Omental fat pad (tissue), 4 donors: ENCODE results near the gene ADAM22. TPM values are rescaled to one million over a fixed set of nuclear protein-coding genes. Genes with fewer than 3 reads are reported as not detected.

Source experiments
- ATAC-seq: fragments of 150-250 bp; one replicate; pipeline ENCODE4 v1.9.1; 2016; ENCODE audit warnings: mild to moderate bottlenecking, moderate library complexity; ENCODE audit not compliant: low FRiP score
- DNase-seq: peaks from one replicate; pipeline ENCODE4 v3.0.0-alpha.2; 2019; ENCODE audit warnings: low spot score
- CTCF ChIP-seq, 3 donors: fragments of 450-650 bp; IDR thresholded peaks; one replicate each; pipeline ENCODE4 v1.5.1; 2016 to 2017; ENCODE audit warnings: antibody characterized with exemption in 3 of 3, mild to moderate bottlenecking in 3 of 3, moderate library complexity in 2 of 3
- total RNA-seq, 4 donors: library from RNA; depleted of rRNA; stranded (reverse); fragments of >200 nt; gene quantifications; one replicate each; pipeline ENCODE4 v1.1.0, GENCODE V29; 2016

The ADAM22 gene
- total RNA-seq, 4 donors from 2014 or later: 0.82 to 7.3 (median 3.4) TPM

DNA sequence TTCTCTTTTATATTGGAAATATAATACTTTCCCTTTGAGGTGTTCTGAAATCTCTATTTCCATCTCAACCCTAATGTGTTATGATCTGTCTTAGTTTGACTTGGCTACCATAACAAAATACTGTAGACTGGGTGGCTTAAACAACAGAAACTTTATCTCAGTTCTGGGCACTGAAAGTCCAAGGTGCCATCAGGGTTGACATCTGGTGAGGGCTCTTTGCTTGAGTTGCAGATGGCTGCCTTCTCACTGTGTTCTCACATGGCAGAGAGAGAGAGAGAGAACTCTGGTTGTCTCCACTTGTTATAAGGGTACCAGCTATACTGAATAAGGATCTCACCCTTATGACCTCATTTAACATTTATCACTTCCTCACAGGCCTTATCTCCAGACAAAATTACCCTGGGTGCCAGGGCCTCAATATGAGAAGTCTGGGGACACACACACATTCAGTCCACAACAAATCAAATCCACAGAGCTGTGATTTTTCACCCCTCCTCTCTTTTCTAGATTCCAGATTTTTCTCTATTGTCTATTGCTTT lies 181.3 kb downstream of the ADAM22 start:
- ATAC-seq: no peak
- no peak for DNase-seq
- TF ChIP-seq CTCF (IDR thresholded peaks at IDR 0.05): no peak

GRCh38 chr7:88115816-88116215 lies 181.8 kb downstream of the ADAM22 start:
- ATAC-seq: no peak
- no peak for TF ChIP-seq CTCF (IDR thresholded peaks at IDR 0.05)

DNA sequence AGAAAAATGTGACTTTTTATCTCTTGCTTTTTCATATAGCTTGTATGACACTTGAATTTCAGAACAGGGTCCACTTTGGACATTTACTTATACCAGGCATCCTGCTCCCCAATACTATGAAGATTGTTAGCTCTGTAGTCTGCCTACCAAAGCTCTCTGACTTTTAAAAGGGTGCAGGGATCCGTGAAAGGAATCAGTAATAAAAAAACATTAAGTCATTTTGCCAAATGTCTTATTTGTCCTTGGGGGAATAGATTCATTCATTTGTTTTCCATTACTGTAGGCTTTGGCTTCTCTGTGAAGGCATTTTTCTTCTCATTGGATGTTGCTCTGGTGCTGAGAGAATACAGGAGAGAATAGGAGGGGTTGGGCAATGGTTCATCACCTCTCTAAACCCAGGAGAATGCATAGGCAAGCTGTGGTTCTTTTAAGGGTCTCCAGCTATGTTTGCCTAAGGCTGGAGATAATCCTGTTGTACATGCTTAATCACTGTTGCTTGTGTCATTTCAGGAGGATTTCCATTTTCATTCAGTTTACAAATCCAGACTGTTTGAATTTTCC lies 182.3 kb downstream of the ADAM22 start:
- TF ChIP-seq CTCF (IDR thresholded peaks at IDR 0.05): no peak
- ATAC-seq: no peak
- DNase-seq: no peak

More at GRCh38 chr7:88115816-88116215, 181.8 kb downstream of the ADAM22 start:
- DNase-seq: no peak

GRCh38 chr7:88117325-88117724 lies 183.3 kb downstream of the ADAM22 start:
- ATAC-seq: no peak
- DNase-seq: no peak
- no peak for TF ChIP-seq CTCF (IDR thresholded peaks at IDR 0.05)

DNA sequence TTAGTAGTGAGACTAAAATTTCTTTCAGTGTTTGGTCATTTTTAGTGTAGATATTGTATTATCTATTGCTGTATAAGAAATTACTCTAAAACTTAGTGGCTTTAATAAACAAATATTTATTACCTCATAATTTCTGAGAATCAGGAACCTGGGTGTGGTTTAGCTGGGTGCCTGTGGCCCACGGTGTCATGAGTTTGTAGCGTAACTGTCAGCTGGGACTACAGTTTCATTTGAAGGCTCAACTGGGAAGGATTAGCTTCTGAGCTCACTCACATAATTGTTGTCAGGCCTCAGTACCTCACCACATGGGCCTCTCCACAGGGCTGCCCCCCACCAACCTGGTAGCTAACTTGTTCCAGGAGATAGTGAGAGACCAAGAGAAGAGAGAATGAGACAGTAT lies 187.3 kb downstream of the ADAM22 start:
- ATAC-seq: no peak
- no peak for DNase-seq
- TF ChIP-seq CTCF (IDR thresholded peaks at IDR 0.05): no peak

- DNase-seq (no peak), ATAC-seq (no peak)
- no peak for TF ChIP-seq CTCF (IDR thresholded peaks at IDR 0.05)
Measured at GRCh38 chr7:88127637-88128290, 193.7 kb downstream of the ADAM22 start.

- no peak for TF ChIP-seq CTCF (IDR thresholded peaks at IDR 0.05)
- no peak for DNase-seq
- no peak for ATAC-seq
Measured at GRCh38 chr7:88132725-88133124, 198.7 kb downstream of the ADAM22 start.
